B cell (primary cell): ENCODE data around the gene FRYL.

Source experiments
- EZH2 ChIP-seq: IDR thresholded peaks from 2 replicates; pipeline ENCODE4 v1.6.1; 2012; ENCODE audit warnings: borderline replicate concordance, low read depth, mild to moderate bottlenecking, moderate library complexity, low read length; ENCODE audit not compliant: insufficient read depth, poor library complexity, severe bottlenecking
- TF ChIP-seq, protein P1 (sequence below): fragments of 200-600 bp; IDR thresholded peaks from one replicate; pipeline ENCODE4 v1.8.0; 2022; ENCODE audit warnings: antibody characterized with exemption, mild to moderate bottlenecking

DNA sequence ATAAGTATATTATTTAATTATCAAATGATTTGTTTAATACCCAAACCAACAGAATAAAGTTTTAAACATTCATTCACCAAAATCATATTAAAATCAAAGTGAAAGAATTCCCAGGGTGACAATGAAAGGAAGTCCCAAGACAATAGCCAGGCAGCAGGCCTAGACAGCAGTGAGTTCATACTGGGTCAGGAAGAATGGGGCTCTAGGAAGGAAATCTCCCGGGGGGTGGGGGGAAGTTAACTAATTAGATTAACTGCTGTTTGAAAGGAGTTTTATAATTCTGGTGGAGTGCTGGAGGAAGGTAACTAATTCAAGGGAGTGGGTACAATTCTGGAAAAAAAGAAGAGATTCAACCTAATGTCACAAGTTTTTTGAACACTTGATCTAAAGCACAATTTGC lies 185.9 kb downstream of the FRYL start:
- no peak for TF ChIP-seq EZH2
- TF ChIP-seq, protein P1, sequence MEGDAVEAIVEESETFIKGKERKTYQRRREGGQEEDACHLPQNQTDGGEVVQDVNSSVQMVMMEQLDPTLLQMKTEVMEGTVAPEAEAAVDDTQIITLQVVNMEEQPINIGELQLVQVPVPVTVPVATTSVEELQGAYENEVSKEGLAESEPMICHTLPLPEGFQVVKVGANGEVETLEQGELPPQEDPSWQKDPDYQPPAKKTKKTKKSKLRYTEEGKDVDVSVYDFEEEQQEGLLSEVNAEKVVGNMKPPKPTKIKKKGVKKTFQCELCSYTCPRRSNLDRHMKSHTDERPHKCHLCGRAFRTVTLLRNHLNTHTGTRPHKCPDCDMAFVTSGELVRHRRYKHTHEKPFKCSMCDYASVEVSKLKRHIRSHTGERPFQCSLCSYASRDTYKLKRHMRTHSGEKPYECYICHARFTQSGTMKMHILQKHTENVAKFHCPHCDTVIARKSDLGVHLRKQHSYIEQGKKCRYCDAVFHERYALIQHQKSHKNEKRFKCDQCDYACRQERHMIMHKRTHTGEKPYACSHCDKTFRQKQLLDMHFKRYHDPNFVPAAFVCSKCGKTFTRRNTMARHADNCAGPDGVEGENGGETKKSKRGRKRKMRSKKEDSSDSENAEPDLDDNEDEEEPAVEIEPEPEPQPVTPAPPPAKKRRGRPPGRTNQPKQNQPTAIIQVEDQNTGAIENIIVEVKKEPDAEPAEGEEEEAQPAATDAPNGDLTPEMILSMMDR: no peak
